Vagina (tissue), 2 donors: ENCODE results near the gene IMP4.

Source experiments
- POLR2A ChIP-seq, 2 donors: fragments of 450-650 bp; IDR thresholded peaks; one replicate each; pipeline ENCODE4 v1.6.1; 2017; ENCODE audit warnings: antibody characterized with exemption in 2 of 2, mild to moderate bottlenecking in 2 of 2, moderate library complexity in 2 of 2
- POLR2AphosphoS5 ChIP-seq, 2 donors: sonication (generic); formaldehyde crosslinking; IDR thresholded peaks; one replicate each; pipeline ENCODE4 v1.9.0; 2017; ENCODE audit warnings: antibody characterized with exemption in 2 of 2, mild to moderate bottlenecking in 2 of 2, low read depth in 1 of 2; ENCODE audit not compliant: insufficient read depth in 1 of 2
- TF ChIP-seq, protein P1 (sequence below), 3 experiments: fragments of 450-650 bp in 2 of 3; fragments of 200-600 bp in 1 of 3; sonication (generic) in 1 of 3; IDR thresholded peaks; one replicate each; pipeline ENCODE4 v1.5.1; 2017 to 2019; ENCODE audit warnings: antibody characterized with exemption in 3 of 3, mild to moderate bottlenecking in 2 of 3, moderate library complexity in 2 of 3

DNA sequence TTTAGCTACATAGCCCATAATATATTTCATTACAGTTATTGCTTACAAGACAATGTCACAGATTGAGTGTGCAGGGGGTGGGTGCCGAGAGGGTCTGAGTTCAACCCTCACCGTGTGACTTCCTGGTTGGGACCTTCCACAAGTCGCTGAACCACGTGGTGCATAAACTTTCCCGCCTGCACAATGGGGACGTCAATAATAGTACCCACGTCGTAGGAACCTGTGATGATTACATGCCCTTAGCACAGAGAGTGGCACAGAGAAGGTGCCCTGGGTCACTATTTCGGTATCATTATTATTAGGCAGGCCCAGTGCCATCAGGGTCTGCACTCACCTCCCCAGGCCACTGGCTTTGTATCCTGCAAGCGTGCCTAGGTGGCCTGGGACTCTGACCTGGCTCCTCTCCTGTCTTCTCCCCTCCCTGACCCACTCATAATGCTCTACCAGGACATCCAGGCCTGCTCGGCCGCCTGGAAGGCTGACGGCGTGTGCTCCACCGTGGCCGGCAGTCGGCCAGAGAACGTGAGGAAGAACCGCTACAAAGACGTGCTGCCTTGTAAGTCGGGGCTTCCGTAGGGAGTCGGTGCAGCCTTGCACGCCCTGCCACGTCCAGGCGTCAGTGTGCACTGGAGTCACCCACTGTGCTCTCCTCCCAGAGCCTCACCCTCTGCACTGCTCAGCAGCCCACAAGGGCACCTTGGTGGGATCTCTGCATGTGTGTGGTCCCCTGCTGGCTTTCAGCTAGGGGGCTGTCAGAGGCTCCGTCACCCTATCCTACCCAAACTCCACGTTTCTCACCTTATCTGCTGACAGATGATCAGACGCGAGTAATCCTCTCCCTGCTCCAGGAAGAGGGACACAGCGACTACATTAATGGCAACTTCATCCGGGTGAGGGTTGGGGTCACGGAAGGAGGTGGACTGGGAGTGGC lies 16.0 kb downstream of the IMP4 start:
- TF ChIP-seq POLR2A (IDR thresholded peaks at IDR 0.05) (no peak), POLR2AphosphoS5 (IDR thresholded peaks at IDR 0.05; ENCODE audit: insufficient read depth in 1 of 2, low read depth in 1 of 2) (no peak)
- TF ChIP-seq, protein P1, sequence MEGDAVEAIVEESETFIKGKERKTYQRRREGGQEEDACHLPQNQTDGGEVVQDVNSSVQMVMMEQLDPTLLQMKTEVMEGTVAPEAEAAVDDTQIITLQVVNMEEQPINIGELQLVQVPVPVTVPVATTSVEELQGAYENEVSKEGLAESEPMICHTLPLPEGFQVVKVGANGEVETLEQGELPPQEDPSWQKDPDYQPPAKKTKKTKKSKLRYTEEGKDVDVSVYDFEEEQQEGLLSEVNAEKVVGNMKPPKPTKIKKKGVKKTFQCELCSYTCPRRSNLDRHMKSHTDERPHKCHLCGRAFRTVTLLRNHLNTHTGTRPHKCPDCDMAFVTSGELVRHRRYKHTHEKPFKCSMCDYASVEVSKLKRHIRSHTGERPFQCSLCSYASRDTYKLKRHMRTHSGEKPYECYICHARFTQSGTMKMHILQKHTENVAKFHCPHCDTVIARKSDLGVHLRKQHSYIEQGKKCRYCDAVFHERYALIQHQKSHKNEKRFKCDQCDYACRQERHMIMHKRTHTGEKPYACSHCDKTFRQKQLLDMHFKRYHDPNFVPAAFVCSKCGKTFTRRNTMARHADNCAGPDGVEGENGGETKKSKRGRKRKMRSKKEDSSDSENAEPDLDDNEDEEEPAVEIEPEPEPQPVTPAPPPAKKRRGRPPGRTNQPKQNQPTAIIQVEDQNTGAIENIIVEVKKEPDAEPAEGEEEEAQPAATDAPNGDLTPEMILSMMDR (IDR thresholded peaks at IDR 0.05) = no peak
